ENCODE measurements around the gene TXNDC11. TPM values are rescaled to one million over a fixed set of nuclear protein-coding genes. Genes with fewer than 3 reads are reported as not detected.

Gene TXNDC11
- total and polyA plus RNA-seq, 9 of the 15 experiments (the other 6 are each of a cell fraction or from before 2014, with no cell fraction given): 0.66 to 32.6 (median 26.2) TPM

DNA sequence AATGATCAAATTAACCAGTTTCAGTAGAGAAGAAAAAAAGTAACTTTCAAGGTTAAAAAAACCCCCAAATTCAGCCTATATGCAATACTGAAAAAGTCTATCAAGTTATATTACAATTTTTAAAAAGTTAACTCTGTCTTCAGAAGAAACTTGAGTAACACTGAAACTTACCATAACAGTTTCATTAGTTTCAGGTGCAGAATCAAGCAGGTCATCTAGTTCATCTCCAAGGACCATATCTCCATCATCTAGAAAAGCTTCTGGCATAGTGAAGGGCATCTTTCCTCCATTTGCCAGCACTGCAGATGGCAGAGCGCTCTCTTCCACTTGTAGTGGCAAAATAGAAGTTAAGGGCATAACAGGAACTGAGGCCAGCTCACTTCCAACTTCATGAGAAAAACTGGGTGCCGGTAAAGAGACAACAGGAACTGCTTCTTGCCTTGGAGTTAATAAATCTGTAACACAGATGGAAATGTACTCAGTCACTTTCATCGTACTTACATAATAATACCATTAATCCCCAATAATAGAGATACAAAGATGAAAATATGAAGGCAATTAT is 31.5 kb upstream of the TXNDC11 start (continued):
- TF ChIP-seq TEAD4 (IDR thresholded peaks at IDR 0.05; ENCODE audit: low read length): no peak
- no peak for TF ChIP-seq TEAD4 (CRISPR knock-in tag; IDR thresholded peaks at IDR 0.05; ENCODE audit: borderline replicate concordance)
- TF ChIP-seq, protein P1, sequence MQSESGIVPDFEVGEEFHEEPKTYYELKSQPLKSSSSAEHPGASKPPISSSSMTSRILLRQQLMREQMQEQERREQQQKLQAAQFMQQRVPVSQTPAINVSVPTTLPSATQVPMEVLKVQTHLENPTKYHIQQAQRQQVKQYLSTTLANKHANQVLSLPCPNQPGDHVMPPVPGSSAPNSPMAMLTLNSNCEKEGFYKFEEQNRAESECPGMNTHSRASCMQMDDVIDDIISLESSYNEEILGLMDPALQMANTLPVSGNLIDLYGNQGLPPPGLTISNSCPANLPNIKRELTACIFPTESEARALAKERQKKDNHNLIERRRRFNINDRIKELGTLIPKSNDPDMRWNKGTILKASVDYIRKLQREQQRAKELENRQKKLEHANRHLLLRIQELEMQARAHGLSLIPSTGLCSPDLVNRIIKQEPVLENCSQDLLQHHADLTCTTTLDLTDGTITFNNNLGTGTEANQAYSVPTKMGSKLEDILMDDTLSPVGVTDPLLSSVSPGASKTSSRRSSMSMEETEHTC (IDR thresholded peaks at IDR 0.05): no peak
- TF ChIP-seq, protein P2, sequence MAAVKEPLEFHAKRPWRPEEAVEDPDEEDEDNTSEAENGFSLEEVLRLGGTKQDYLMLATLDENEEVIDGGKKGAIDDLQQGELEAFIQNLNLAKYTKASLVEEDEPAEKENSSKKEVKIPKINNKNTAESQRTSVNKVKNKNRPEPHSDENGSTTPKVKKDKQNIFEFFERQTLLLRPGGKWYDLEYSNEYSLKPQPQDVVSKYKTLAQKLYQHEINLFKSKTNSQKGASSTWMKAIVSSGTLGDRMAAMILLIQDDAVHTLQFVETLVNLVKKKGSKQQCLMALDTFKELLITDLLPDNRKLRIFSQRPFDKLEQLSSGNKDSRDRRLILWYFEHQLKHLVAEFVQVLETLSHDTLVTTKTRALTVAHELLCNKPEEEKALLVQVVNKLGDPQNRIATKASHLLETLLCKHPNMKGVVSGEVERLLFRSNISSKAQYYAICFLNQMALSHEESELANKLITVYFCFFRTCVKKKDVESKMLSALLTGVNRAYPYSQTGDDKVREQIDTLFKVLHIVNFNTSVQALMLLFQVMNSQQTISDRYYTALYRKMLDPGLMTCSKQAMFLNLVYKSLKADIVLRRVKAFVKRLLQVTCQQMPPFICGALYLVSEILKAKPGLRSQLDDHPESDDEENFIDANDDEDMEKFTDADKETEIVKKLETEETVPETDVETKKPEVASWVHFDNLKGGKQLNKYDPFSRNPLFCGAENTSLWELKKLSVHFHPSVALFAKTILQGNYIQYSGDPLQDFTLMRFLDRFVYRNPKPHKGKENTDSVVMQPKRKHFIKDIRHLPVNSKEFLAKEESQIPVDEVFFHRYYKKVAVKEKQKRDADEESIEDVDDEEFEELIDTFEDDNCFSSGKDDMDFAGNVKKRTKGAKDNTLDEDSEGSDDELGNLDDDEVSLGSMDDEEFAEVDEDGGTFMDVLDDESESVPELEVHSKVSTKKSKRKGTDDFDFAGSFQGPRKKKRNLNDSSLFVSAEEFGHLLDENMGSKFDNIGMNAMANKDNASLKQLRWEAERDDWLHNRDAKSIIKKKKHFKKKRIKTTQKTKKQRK (IDR thresholded peaks at IDR 0.05; ENCODE audit: borderline replicate concordance, low read depth, low read length): no peak
- no peak for TF ChIP-seq PURB (CRISPR knock-in tag; IDR thresholded peaks at IDR 0.05; ENCODE audit: low read depth)
- TF ChIP-seq NCOR1 (IDR thresholded peaks at IDR 0.05): no peak
- no peak for TF ChIP-seq DIDO1 (tag; IDR thresholded peaks at IDR 0.05; ENCODE audit: low read depth)
- TF ChIP-seq ZNF174 (CRISPR knock-in tag; IDR thresholded peaks at IDR 0.05): no peak
- TF ChIP-seq ZC3H8 (IDR thresholded peaks at IDR 0.05): no peak
- no peak for TF ChIP-seq SUPT5H (IDR thresholded peaks at IDR 0.05)
- TF ChIP-seq HNRNPUL1 (IDR thresholded peaks at IDR 0.05; ENCODE audit: low read length): no peak
